PC-9 (cell line): ENCODE data around the gene ITSN2. TPM values are rescaled to one million over a fixed set of nuclear protein-coding genes. Genes with fewer than 3 reads are reported as not detected.

ENCODE experiments used
- BruUV-seq: library from RNA; stranded (reverse); fragments of 400-500 nt; replicated peaks from 2 replicates; lab custom pipeline; 2021; lab: Mats Ljungman, UMichigan
- CTCF ChIA-PET: fragments of 300-600 bp; sonication (Branson Sonifier 250); formaldehyde crosslinking; loops from one replicate; lab custom pipeline; 2022; ENCODE audit warnings: antibody characterized with exemption; lab: Charles Lee
- POLR2A ChIA-PET: fragments of 300-600 bp; sonication (Branson Sonifier 250); formaldehyde crosslinking; loops from one replicate; lab custom pipeline; 2022; ENCODE audit warnings: antibody characterized with exemption; ENCODE audit not compliant: unreplicated experiment; lab: Charles Lee
- DNase-seq, 2 experiments: peaks; one replicate each; pipeline versions ENCODE4 v3.0.0 to v3.0.0-alpha.2; 2015 to 2022; ENCODE audit warnings: mixed read lengths in 1 of 2
- H2AFZ ChIP-seq: fragments of 200-600 bp; sonication (generic); 2 replicates; pipeline ENCODE4 v1.8.1; 2017; ENCODE audit warnings: antibody characterized with exemption
- H3F3A ChIP-seq: fragments of 200-600 bp; sonication (generic); 2 replicates; pipeline ENCODE4 v1.8.1; 2017; ENCODE audit warnings: antibody characterized with exemption, mild to moderate bottlenecking, low read depth; ENCODE audit not compliant: insufficient read depth
- H3K27ac ChIP-seq: fragments of 200-600 bp; sonication (generic); 2 replicates; pipeline ENCODE4 v1.6.1; 2016; ENCODE audit warnings: mixed run types
- H3K27me3 ChIP-seq: fragments of 200-600 bp; sonication (generic); 2 replicates; pipeline ENCODE4 v1.6.1; 2016; ENCODE audit warnings: low read depth, mixed run types; ENCODE audit not compliant: insufficient read depth
- H3K36me3 ChIP-seq: fragments of 200-600 bp; sonication (generic); 2 replicates; pipeline ENCODE4 v1.6.1; 2016; ENCODE audit warnings: low read depth, mixed run types
- H3K4me1 ChIP-seq: fragments of 200-600 bp; sonication (generic); replicated peaks from 2 replicates; pipeline ENCODE4 v1.6.1; 2016; ENCODE audit warnings: mixed run types; ENCODE audit not compliant: insufficient read depth
- H3K4me2 ChIP-seq: fragments of 200-600 bp; sonication (generic); 2 replicates; pipeline ENCODE4 v1.6.1; 2017; ENCODE audit warnings: mixed run types
- H3K4me3 ChIP-seq: fragments of 200-600 bp; sonication (generic); 2 replicates; pipeline ENCODE4 v1.6.1; 2016; ENCODE audit warnings: mixed run types
- H3K79me2 ChIP-seq: fragments of 200-600 bp; sonication (generic); 2 replicates; pipeline ENCODE4 v1.6.1; 2017; ENCODE audit warnings: low read depth, mixed run types
- H3K9me2 ChIP-seq: fragments of 200-600 bp; sonication (generic); 2 replicates; pipeline ENCODE4 v1.8.1; 2017; ENCODE audit warnings: mild to moderate bottlenecking; ENCODE audit not compliant: insufficient read depth
- H3K9me3 ChIP-seq: fragments of 200-600 bp; sonication (generic); 2 replicates; pipeline ENCODE4 v1.8.1; 2016; ENCODE audit warnings: low read depth; ENCODE audit not compliant: insufficient read depth
- H4K20me1 ChIP-seq: fragments of 200-600 bp; sonication (generic); 2 replicates; pipeline ENCODE4 v1.8.1; 2017; ENCODE audit not compliant: insufficient read depth
- CTCF ChIP-seq: fragments of 200-600 bp; sonication (generic); conservative IDR thresholded peaks from 2 replicates; pipeline ENCODE4 v1.6.1; 2017; ENCODE audit warnings: mixed run types, antibody characterized with exemption, mild to moderate bottlenecking, moderate library complexity
- EZH2 ChIP-seq: fragments of 200-600 bp; sonication (generic); IDR thresholded peaks from 2 replicates; pipeline ENCODE4 v1.8.0; 2017; ENCODE audit warnings: antibody characterized with exemption, low read depth
- intact Hi-C: fragments of 100-400 bp; cut with micrococcal nuclease; formaldehyde crosslinking; loops from one replicate; pipeline ENCODE4 v1.10.0; 2022; ENCODE audit not compliant: unreplicated experiment
- total RNA-seq: library from RNA; stranded (reverse); gene quantifications from 2 replicates; pipeline ENCODE4 v1.2.3, GENCODE V29; 2021

Gene ITSN2
- total RNA-seq, 1 experiment from 2014 or later, result 28.4 TPM

- Histone ChIP-seq H3K9me2 (no peaks in the 10 kb centered on the region), H4K20me1 (no peaks in the 10 kb centered on the region), H3K9me3 (no peaks in the 10 kb centered on the region), H2AFZ (no peak overlapping the region), H3K27ac (no peak overlapping the region), H3F3A (no peaks in the 10 kb centered on the region), H3K27me3 (no peaks in the 10 kb centered on the region), H3K4me1 (no peaks in the 10 kb centered on the region), H3K36me3 (no peaks in the 10 kb centered on the region), H3K79me2 (no peaks in the 10 kb centered on the region), H3K4me3 (no peak overlapping the region), H3K4me2 (no peak overlapping the region)
- ChIA-PET POLR2A (no interaction called here), CTCF (no interaction called here)
- intact Hi-C loops, result loop anchor here (10.0 kb wide), 1 partner anchor 131 kb away; the partner anchor contains the start of gene ITSN2
- no TSS peak for BruUV-seq
- no peak for TF ChIP-seq EZH2
- TF ChIP-seq CTCF, result no peak
- DNase-seq, result no peak
These were observed 127.0 kb downstream of the ITSN2 start for GRCh38 chr2:24233321-24233720.

- TF ChIP-seq EZH2 (no peak), CTCF (no peak)
- Histone ChIP-seq H3K27me3 (no peaks in the 10 kb centered on the region), H3K27ac (no peak overlapping the region), H3K36me3 (no peaks in the 10 kb centered on the region), H3K9me3 (no peaks in the 10 kb centered on the region), H3K79me2 (no peaks in the 10 kb centered on the region), H4K20me1 (no peaks in the 10 kb centered on the region), H3K4me3 (no peak overlapping the region), H2AFZ (no peak overlapping the region), H3F3A (no peaks in the 10 kb centered on the region), H3K9me2 (no peaks in the 10 kb centered on the region), H3K4me1 (no peaks in the 10 kb centered on the region), H3K4me2 (no peak overlapping the region)
- CTCF ChIA-PET, result interaction anchor here (0.5 kb wide), 1 partner anchor 662 kb away, joined by 5 read pairs; no protein-coding TSS in a partner anchor
- no TSS peak for BruUV-seq
- intact Hi-C loops, result loop anchor here (10.0 kb wide), 1 partner anchor 133 kb away; the partner anchor contains the start of gene ITSN2
- POLR2A ChIA-PET, result no interaction called here
- no peak for DNase-seq
These were observed 128.9 kb downstream of the ITSN2 start for GRCh38 chr2:24231461-24231881.

- CTCF ChIA-PET, result no interaction called here
- no peak overlapping the region for H3K27ac ChIP-seq
- H3F3A ChIP-seq, result no peaks in the 10 kb centered on the region
- intact Hi-C loops, result loop anchor here (5.0 kb wide), 1 partner anchor 599 kb away; no protein-coding TSS in a partner anchor
- no peaks in the 10 kb centered on the region for H3K36me3 ChIP-seq
- no peaks in the 10 kb centered on the region for H3K79me2 ChIP-seq
- H4K20me1 ChIP-seq, result no peaks in the 10 kb centered on the region
- TF ChIP-seq CTCF (peak; percentile 62), EZH2 (no peak)
- H3K4me3 ChIP-seq, result no peak overlapping the region
- no peak overlapping the region for H2AFZ ChIP-seq
- no peaks in the 10 kb centered on the region for H3K27me3 ChIP-seq
- no TSS peak for BruUV-seq
- no peak overlapping the region for H3K4me2 ChIP-seq
- no peaks in the 10 kb centered on the region for H3K4me1 ChIP-seq
- H3K9me3 ChIP-seq, result no peaks in the 10 kb centered on the region
- DNase-seq, result peak in 1 of 2 experiments; percentile 40
- no peaks in the 10 kb centered on the region for H3K9me2 ChIP-seq
- POLR2A ChIA-PET, result no interaction called here
These were observed 131.9 kb downstream of the ITSN2 start for GRCh38 chr2:24228470-24228869.
